ENCODE results near the gene ODC1.

ODC1 gene

GRCh38 chr2:10433264-10433946 is 14.7 kb downstream of the ODC1 start:
- no peak for DNase-seq

DNA sequence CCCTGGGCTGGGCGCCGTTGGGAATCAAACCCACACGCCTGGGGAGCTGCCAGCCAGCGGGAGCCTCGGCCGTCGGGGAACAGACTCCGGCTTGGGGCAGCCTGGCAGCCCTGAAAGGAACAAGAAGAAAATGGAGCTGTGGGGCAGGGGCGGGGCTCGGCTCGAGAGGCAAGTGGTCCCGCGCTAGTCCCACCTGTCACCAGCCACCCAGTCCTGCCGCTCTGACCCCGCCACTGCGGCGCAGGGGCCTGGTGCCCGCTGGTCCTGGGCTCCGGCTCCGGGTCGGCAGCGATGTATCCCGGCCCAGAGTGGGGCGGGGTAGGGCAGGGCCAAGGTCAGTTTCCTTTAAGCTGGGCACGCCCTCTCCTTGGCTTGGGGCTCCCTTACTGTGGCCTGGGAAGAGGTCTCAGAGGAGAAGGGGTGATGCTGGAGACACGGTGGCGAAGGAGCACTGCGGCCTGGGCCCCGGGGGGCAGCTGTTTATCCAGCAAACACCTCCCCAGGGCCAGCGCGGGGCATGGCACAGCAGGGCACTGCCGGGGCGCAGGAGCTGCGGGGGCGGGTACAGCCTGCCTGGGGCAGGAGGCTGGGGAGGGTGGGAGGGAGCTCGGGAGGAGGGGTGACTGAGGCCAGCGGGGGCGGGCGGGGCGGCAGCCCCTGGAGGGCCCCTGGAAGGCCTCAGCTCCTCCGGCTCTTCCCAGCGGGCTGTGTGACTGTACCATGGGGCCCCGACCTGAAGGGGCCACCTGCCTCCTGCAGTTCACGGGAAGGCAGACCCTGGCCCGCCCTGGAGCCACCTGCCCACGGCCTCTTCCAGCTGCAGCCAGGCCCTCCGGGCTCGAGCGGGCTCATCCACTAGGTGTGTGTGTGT is 15.6 kb downstream of the ODC1 start:
- no peak for DNase-seq

GRCh38 chr2:10431797-10432196 is 16.3 kb downstream of the ODC1 start:
- no peak for DNase-seq

- no peak for DNase-seq
These were observed 17.1 kb downstream of the ODC1 start for GRCh38 chr2:10430886-10431622.

DNA sequence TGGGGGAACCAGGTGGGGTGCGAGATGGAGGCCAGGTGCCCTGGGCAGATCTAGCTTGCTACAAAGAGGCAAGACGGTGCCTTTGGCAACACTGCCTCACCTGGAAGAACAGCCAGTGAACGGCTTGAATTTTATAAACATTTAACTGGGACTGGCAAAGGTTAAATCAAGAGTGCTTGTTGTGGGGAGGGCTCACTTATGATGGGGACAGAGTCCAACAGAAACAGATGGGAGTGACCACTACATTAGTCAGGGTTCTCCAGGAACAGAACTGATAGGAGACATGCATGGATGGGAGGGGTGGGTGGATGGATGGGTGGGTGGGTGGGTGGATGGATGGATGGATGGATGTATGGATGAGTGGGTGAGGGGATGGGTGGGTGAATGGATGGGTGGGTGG is 19.2 kb downstream of the ODC1 start:
- DNase-seq: no peak

DNA sequence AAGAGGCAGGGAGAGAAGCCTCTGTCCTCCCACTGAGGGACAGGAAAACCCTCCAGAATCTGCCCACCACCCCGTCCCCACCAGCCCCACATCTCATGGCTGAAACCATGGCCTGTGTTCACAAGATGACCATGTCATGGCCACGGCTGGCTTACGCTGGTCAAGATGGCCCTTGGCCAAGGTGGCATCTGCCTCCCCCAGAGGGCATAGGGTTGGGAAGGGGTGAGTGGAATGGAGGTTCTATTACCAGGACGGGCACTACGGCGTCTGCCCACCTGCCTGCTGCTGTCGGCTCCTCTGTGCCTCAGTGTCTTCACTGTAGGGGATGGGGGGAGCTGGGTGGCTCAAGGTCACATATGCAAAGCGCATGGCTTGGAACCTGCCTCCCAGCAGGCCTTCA is 19.8 kb downstream of the ODC1 start:
- no peak for DNase-seq

DNA sequence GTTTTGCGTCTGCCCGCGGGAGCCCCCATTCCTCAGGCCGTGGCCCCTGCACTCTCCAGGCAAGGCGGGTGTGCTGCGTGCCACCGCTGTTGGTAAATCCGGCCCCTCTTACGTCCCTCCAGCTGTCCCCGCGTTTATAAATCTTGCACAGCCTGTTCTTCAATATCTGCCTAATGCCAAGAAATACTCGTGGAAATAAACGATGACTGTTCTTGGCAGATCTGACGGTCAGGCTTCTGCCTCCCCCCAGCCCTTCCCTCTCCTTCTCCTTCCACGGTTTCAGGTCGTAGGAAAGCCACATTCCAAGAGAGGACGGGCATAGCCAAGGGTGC is 20.5 kb downstream of the ODC1 start:
- no peak for DNase-seq

DNA sequence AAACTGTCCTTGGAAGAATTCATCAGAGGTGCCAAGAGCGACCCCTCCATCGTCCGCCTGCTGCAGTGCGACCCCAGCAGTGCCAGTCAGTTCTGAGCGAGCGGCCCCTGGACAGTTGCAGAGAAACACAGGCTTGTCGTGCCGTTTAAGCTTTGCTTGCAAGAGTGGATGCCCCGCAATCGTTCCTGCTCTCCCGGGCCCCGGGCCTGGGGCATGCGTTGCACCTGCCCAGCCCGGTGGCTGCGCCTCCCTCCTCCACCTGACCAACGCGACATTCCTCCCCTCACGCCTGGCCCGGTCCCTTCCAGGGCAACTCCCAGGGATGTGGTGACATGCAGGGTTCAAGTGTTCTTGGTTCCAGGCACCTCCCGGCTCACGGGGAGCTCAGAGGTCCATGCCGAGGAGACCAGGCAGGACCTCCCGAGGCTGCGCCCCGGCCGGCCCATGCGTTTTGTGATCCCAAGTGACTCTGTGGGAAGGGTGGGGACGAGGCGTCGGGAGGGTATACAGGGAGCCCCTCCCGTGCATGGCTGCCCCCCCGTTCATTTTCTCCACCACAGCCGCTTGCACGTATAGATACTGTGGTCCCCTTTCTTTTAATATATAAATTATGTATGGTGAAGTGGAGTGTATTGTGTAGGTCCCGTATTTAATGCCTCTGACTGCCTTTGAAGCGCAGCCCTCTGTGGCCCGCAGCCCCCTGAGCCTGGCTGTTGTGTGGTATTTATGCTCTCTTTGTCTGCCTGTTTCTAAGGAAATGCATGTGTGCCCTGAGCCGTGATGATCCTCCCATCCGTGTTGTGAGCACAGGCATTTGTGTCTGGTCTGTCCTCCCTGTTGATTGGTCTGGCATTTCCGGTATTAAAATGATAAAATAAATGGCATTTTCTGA is 21.2 kb downstream of the ODC1 start:
- DNase-seq: no peak

DNA sequence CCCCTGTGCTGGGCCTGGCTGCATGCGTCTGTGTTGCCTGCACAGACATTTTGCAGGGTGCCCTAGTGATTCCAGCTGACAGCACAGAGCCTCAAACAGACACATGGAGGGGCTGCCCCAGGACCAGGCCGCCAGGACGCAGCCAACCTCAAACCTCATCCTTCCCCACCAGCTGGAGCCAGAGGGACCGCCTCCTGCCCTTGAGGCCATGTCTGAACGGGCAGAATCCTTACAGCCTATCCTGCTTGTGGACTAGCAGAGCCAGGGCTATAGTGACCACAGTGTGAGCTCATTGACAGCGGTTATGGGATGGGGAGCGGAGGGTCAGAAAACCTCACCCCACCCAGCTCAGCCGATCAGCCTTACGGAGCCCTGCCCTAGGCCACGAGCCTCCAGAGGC is 22.4 kb downstream of the ODC1 start:
- DNase-seq: no peak

GRCh38 chr2:10424916-10425505 is 23.1 kb downstream of the ODC1 start:
- no peak for DNase-seq

DNA sequence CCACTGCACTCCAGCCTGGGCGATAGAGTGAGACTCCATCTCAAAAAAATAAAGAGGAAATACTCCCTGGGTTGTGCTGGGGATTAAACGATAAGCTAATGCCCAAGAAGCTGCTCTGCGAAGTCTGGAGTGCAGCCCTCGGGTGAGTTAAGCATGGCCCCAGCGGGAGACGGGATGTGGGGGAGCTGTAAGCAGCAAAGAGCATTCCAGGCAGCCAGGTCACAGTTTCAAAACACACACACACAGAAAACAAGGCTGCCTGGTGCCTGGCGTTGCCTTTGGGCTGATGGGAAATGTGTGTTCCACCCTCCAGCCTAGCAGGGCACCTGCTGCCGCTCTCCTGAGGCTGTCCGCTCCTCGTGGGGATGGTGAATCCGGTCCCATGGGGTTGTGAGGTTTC is 24.1 kb downstream of the ODC1 start:
- no peak for DNase-seq

- no peak for DNase-seq
These were observed 24.7 kb downstream of the ODC1 start for GRCh38 chr2:10423400-10423774.

DNA sequence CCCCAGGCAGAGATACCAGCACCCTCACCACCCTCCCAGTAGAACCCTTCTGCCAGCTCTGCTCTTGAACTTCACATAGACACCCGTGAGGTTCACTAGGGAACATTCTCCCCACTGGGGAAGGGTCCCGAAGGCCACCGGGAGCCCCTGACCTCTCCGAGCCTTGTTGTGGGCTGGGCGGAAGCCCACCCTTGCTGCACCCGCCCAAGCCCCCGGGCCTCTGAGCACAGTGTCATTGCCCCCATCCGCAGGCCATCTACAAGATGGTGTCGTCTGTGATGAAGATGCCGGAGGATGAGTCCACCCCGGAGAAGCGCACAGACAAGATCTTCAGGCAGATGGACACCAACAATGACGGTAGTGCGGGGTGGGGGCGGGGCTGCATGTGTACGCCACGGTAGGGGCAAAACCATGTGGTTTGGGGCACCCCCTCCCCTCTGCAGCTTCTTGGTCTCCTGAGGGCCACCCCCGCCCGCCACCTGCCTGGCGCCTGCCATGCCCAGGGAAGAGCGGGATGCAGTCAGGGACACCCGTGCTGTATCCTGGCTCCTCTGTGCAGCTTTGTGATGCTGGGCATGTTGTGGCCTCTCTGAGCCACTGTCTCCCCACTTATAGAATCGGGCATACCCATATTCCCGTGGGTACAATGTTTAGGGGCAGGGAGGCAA is 25.3 kb downstream of the ODC1 start:
- no peak for DNase-seq

GRCh38 chr2:10422251-10422650 is 25.9 kb downstream of the ODC1 start:
- no peak for DNase-seq

GRCh38 chr2:10419553-10420257 is 28.4 kb downstream of the ODC1 start:
- DNase-seq: no peak

DNA sequence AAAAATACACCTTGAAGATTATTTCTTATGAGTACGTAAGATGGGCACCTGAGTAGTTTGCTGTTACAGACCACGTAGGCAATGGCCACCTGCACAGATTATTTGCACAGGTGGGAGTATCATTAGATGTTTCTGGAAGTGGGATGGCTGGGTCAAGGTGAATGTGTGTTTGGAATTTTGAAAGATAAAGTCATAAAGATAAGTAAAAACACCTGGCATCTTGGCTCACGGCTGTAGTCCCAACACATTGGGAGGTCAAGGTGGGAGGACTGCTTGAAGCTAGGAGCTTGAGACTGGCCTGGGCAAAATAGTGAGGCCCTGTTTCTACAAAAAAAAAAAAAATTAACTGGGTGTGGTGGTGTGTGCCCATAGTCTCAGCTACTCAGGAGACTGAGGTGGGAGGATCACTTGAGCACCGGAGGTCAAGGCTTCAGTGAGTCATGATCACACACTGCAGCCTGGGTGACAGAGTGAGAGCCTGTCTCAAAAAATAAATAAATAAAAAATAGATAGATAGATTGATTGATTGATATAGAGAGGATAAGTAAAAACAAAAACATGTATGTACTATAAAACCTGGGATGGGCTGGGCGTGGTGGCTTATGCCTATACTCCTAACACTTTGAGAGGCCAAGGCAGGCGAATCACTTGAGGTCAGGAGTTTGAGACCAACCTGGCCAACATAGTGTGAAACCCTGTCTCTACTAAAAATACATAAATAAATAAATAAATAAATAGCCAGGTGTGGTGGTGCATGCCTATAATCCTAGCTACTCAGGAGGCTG is 30.4 kb downstream of the ODC1 start:
- no peak for DNase-seq

DNA sequence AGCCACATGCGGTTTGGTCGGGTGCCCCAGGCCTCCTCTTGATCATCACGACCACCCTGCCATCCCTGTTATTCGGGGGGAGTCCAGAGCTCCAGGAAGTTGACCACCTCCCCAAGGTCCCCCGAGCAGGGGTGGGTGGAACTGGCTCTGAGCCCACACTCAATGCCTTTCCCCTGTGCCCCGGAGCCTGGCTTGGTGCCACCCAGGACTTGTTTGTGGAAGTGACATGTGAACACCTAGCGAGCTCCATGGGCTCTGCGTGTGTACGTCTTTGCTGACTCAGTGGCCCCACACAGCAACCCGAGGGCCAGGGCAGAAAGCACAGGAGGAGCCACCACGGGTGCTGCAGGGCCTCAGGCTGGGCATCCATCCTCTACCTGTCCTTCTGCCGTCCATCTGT is 32.5 kb downstream of the ODC1 start:
- no peak for DNase-seq

DNA sequence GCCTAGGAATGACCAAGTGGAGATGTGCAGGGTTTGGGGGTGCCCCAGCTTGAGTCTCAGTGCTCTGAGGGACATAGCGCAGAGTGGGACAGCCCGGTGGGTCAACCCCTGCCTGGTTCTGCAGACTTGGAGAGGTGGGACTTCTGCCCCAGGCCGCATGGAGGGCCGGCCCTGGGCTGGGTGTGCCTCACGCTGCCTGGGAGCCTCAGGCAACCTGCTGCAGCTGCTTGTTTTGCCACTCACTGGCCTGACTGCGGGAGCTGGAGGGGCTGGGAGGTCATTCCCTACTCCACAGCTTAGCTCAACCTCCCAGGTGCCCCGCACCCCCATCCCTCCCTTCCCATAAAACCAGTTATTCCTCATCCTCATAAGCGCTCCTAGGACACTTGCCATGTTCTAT is 33.1 kb downstream of the ODC1 start:
- no peak for DNase-seq

GRCh38 chr2:10414591-10414990 is 33.5 kb downstream of the ODC1 start:
- DNase-seq: no peak

DNA sequence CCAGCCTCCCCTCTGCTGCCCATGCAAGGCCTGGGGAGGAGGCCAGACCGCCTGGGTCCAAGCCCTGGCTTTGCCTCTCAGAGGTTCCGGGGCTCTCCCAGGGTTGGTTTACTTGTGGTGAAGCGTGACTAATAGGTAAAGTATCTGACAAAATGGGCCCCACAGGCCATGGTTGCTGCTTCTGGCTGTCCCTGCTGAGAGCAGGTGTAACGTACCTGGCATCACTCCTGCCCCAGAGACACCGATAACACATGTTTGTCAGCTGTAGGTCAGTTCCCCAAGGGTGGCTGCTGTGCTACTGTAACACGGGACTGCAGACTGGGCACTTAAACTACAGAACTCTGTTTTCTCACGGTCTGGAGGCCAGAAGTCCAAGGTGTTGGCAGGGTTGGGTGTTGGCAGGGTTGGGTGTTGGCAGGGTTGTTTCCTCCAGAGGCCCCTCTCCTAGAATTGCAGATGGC is 34.1 kb downstream of the ODC1 start:
- no peak for DNase-seq

Measured in stimulated activated naive CD4-positive, alpha-beta T cell (primary cell).